MM.1S (cell line): ENCODE data around the gene INHBC.

Experiments
- EZH2 ChIP-seq: fragments of 300-600 bp; sonication (generic); optimal IDR thresholded peaks from 2 replicates; pipeline ENCODE3; 2017; ENCODE audit warnings: low read depth, mild to moderate bottlenecking, antibody characterized with exemption, low read length, mixed read lengths
- EZH2phosphoT487 ChIP-seq: fragments of 300-600 bp; sonication (generic); IDR thresholded peaks from 2 replicates; pipeline ENCODE4 v1.6.1; 2018; ENCODE audit warnings: antibody characterized with exemption, low read length
- TF ChIP-seq, protein P1 (sequence below): fragments of 300-600 bp; sonication (generic); IDR thresholded peaks from 2 replicates; pipeline ENCODE4 v1.5.1; 2016; ENCODE audit warnings: antibody characterized with exemption, low read length, mixed read lengths

DNA sequence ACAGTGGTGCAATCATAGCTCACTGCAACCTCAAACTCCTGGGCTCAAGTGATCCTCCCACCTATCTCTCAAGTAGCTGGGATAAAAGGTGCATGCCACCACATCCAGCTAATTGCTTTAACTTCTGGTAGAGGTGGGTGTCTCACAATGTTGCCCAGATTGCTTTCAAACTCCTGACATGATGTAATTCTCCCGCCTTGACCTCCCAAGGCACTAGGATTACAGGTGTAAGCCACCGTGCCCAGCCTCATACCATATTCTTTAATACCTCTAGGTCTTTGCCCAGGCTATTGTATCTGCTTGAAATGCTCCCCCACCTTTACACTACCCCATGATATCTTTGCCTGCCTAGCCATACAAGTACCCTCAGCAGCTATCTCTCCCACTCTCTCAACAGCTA lies 15.1 kb upstream of the INHBC start:
- TF ChIP-seq, protein P1, sequence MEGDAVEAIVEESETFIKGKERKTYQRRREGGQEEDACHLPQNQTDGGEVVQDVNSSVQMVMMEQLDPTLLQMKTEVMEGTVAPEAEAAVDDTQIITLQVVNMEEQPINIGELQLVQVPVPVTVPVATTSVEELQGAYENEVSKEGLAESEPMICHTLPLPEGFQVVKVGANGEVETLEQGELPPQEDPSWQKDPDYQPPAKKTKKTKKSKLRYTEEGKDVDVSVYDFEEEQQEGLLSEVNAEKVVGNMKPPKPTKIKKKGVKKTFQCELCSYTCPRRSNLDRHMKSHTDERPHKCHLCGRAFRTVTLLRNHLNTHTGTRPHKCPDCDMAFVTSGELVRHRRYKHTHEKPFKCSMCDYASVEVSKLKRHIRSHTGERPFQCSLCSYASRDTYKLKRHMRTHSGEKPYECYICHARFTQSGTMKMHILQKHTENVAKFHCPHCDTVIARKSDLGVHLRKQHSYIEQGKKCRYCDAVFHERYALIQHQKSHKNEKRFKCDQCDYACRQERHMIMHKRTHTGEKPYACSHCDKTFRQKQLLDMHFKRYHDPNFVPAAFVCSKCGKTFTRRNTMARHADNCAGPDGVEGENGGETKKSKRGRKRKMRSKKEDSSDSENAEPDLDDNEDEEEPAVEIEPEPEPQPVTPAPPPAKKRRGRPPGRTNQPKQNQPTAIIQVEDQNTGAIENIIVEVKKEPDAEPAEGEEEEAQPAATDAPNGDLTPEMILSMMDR = no peak
- no peak for TF ChIP-seq EZH2
- no peak for TF ChIP-seq EZH2phosphoT487
